GM23338 (cell line): ENCODE results near the gene PTPN6. TPM values are rescaled to one million over a fixed set of nuclear protein-coding genes. Genes with fewer than 3 reads are reported as not detected.

ENCODE experiments used
- ATAC-seq: fragments of 200-7000 bp; cut with Tn5 transposase; 3 replicates; pipeline ENCODE4 v1.9.1; 2020
- DNase-seq: peaks from one replicate; pipeline ENCODE4 v3.0.0-alpha.2; 2015; ENCODE audit warnings: low spot score
- H2AFZ ChIP-seq: fragments of 200-600 bp; sonication (generic); 2 replicates; pipeline ENCODE4 v1.8.0; 2016; ENCODE audit warnings: antibody characterized with exemption, mild to moderate bottlenecking, moderate library complexity
- H3F3A ChIP-seq: fragments of 200-600 bp; sonication (generic); replicated peaks from 2 replicates; pipeline ENCODE4 v1.8.0; 2017; ENCODE audit warnings: antibody characterized with exemption, mixed run types, low read depth
- H3K27ac ChIP-seq: fragments of 200-600 bp; sonication (generic); 2 replicates; pipeline ENCODE4 v1.6.1; 2016; ENCODE audit warnings: low read depth
- H3K27me3 ChIP-seq: fragments of 200-600 bp; sonication (generic); 2 replicates; pipeline ENCODE4 v1.8.0; 2016; ENCODE audit warnings: mild to moderate bottlenecking, mixed run types, moderate library complexity; ENCODE audit not compliant: insufficient read depth
- H3K36me3 ChIP-seq: fragments of 200-600 bp; sonication (generic); 2 replicates; pipeline ENCODE4 v1.8.0; 2016; ENCODE audit warnings: mild to moderate bottlenecking; ENCODE audit not compliant: insufficient read depth
- H3K4me1 ChIP-seq: fragments of 200-600 bp; sonication (generic); 2 replicates; pipeline ENCODE4 v1.8.0; 2016; ENCODE audit warnings: mild to moderate bottlenecking, moderate library complexity; ENCODE audit not compliant: insufficient read depth
- H3K4me2 ChIP-seq: fragments of 200-600 bp; sonication (generic); 2 replicates; pipeline ENCODE4 v1.7.1; 2017; ENCODE audit warnings: mixed run types
- H3K4me3 ChIP-seq: fragments of 200-600 bp; sonication (generic); 2 replicates; pipeline ENCODE4 v1.6.1; 2016; ENCODE audit warnings: mixed run types
- H3K79me2 ChIP-seq: fragments of 200-600 bp; sonication (generic); replicated peaks from 2 replicates; pipeline ENCODE4 v1.8.0; 2017; ENCODE audit warnings: mild to moderate bottlenecking; ENCODE audit not compliant: insufficient read depth
- H3K9me2 ChIP-seq: fragments of 200-600 bp; sonication (generic); 2 replicates; pipeline ENCODE4 v1.8.0; 2017; ENCODE audit not compliant: insufficient read depth
- H4K20me1 ChIP-seq: fragments of 200-600 bp; sonication (generic); replicated peaks from 2 replicates; pipeline ENCODE4 v1.8.0; 2017; ENCODE audit warnings: mild to moderate bottlenecking; ENCODE audit not compliant: insufficient read depth
- H3K27ac Mint-ChIP-seq: 2 replicates; pipeline ENCODE4 v1.8.0; 2020; ENCODE audit warnings: inconsistent platforms, mild to moderate bottlenecking, moderate library complexity, mixed read lengths
- H3K27me3 Mint-ChIP-seq: 3 replicates; pipeline ENCODE4 v1.8.0; 2022; ENCODE audit warnings: low read depth, mild to moderate bottlenecking, moderate library complexity, mixed read lengths, inconsistent platforms; ENCODE audit not compliant: insufficient read depth, poor library complexity
- H3K36me3 Mint-ChIP-seq: 3 replicates; pipeline ENCODE4 v1.8.0; 2021; ENCODE audit warnings: low read depth, mild to moderate bottlenecking, inconsistent platforms, moderate library complexity, mixed read lengths
- H3K4me1 Mint-ChIP-seq: 3 replicates; pipeline ENCODE4 v1.8.0; 2020; ENCODE audit warnings: mild to moderate bottlenecking, inconsistent platforms, mixed read lengths
- H3K4me3 Mint-ChIP-seq: 3 replicates; pipeline ENCODE4 v1.8.0; 2021; ENCODE audit warnings: moderate library complexity, mild to moderate bottlenecking, inconsistent platforms, mixed read lengths
- H3K9me3 Mint-ChIP-seq: 3 replicates; pipeline ENCODE4 v1.8.0; 2020; ENCODE audit warnings: moderate library complexity, mild to moderate bottlenecking, inconsistent platforms, mixed read lengths
- NANOG ChIP-seq: IDR thresholded peaks from 2 replicates; pipeline ENCODE4 v1.6.1; 2016; ENCODE audit warnings: antibody characterized with exemption, borderline replicate concordance
- POLR2AphosphoS5 ChIP-seq: IDR thresholded peaks from 2 replicates; pipeline ENCODE4 v1.6.1; 2016; ENCODE audit warnings: antibody characterized with exemption, low read depth
- ZNF331 ChIP-seq: fragments of 250-450 bp; sonication (Bioruptor Pico); IDR thresholded peaks from 2 replicates; pipeline ENCODE4 v1.5.0; 2020; ENCODE audit warnings: low read depth, mild to moderate bottlenecking, moderate library complexity
- ZNF462 ChIP-seq: fragments of 250-450 bp; sonication (Bioruptor Pico); IDR thresholded peaks from 2 replicates; pipeline ENCODE4 v1.5.0; 2020; ENCODE audit warnings: mild to moderate bottlenecking, moderate library complexity
- polyA plus RNA-seq: library from polyadenylated mRNA; unstranded; fragments of >200 nt; fragmentation: Nextera tagmentation; extraction: Ambion mirVana; gene quantifications from 2 replicates; pipeline ENCODE4 v1.2.1, GENCODE V29; 2016
- total RNA-seq: library from RNA; depleted of rRNA; stranded (reverse); fragments of >200 nt; shearing (Covaris generic); gene quantifications from 2 replicates; pipeline ENCODE4 v1.2.3, GENCODE V29; 2014

Gene PTPN6
- total and polyA plus RNA-seq, 2 experiments from 2014 or later = 25.3 to 35.4 TPM

GRCh38 chr12:6979021-6979420 is 27.9 kb downstream of the PTPN6 start (continued):
- no peak for TF ChIP-seq ZNF462 (CRISPR knock-in tag)
- TF ChIP-seq NANOG = no peak
- TF ChIP-seq POLR2AphosphoS5 = no peak
- TF ChIP-seq ZNF331 (CRISPR knock-in tag) = no peak

GRCh38 chr12:6979453-6979852 is 28.3 kb downstream of the PTPN6 start:
- no peak overlapping the region for H3K4me3 ChIP-seq
- H3K4me1 ChIP-seq = no peaks in the 10 kb centered on the region; the same call in 1 of the 2 replicates
- H3K36me3 ChIP-seq = peaks cover 23% of the 10 kb centered on the region
- H3K4me2 ChIP-seq = no peak overlapping the region
- DNase-seq (no peak), ATAC-seq (no peak)
- peaks cover 17% of the 10 kb centered on the region for H4K20me1 ChIP-seq
- H3K27ac Mint-ChIP-seq = no peak overlapping the region
- peaks cover 74% of the 10 kb centered on the region for H3K36me3 Mint-ChIP-seq
- no peak overlapping the region for H2AFZ ChIP-seq
- no peak overlapping the region for H3K27ac ChIP-seq
- no peak overlapping the region for H3K4me3 Mint-ChIP-seq
- H3K27me3 ChIP-seq = no peaks in the 10 kb centered on the region
- no peaks in the 10 kb centered on the region for H3K79me2 ChIP-seq
- peaks cover 9% of the 10 kb centered on the region for H3K27me3 Mint-ChIP-seq
- H3K4me1 Mint-ChIP-seq = peaks cover 25% of the 10 kb centered on the region
- no peaks in the 10 kb centered on the region for H3K9me2 ChIP-seq
- TF ChIP-seq ZNF462 (CRISPR knock-in tag) (no peak), NANOG (no peak), ZNF331 (CRISPR knock-in tag) (no peak)
- H3K9me3 Mint-ChIP-seq = no peaks in the 10 kb centered on the region
- peaks cover 29% of the 10 kb centered on the region for H3F3A ChIP-seq
